ENCODE measurements around the gene WDR82.

The WDR82 gene

GRCh38 chr3:52215351-52215750 is 63.1 kb downstream of the WDR82 start:
- TF ChIP-seq GATA2 (IDR thresholded peaks at IDR 0.05; ENCODE audit: low read depth, low read length) (no peak), GATA3 (IDR thresholded peaks at IDR 0.05; ENCODE audit: low read depth, low read length) (no peak)

GRCh38 chr3:52213901-52214300 is 64.5 kb downstream of the WDR82 start:
- no peak for TF ChIP-seq GATA2 (IDR thresholded peaks at IDR 0.05; ENCODE audit: low read depth, low read length)
- TF ChIP-seq GATA3 (IDR thresholded peaks at IDR 0.05; ENCODE audit: low read depth, low read length): no peak

DNA sequence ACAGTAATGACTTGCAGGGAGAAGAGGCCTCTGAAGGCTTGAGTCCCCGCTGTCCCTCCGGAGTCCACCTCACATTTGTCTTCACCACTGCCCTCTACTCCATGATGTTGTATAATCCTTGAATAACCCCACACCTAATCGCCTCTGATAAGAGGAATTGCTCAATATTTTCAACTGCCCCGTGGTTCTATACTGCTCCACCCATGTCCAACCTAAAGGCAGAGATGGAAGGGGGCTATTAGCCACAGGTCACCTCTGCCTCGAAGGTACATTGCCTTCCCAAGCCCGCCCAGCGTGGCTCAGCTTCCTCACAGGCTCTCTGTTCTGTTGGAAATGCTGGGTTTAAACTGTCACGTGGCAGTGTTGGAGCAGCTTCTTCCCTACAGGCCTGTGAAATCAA is 65.4 kb downstream of the WDR82 start:
- TF ChIP-seq GATA3 (IDR thresholded peaks at IDR 0.05; ENCODE audit: low read depth, low read length): no peak
- TF ChIP-seq GATA2 (IDR thresholded peaks at IDR 0.05; ENCODE audit: low read depth, low read length): no peak

DNA sequence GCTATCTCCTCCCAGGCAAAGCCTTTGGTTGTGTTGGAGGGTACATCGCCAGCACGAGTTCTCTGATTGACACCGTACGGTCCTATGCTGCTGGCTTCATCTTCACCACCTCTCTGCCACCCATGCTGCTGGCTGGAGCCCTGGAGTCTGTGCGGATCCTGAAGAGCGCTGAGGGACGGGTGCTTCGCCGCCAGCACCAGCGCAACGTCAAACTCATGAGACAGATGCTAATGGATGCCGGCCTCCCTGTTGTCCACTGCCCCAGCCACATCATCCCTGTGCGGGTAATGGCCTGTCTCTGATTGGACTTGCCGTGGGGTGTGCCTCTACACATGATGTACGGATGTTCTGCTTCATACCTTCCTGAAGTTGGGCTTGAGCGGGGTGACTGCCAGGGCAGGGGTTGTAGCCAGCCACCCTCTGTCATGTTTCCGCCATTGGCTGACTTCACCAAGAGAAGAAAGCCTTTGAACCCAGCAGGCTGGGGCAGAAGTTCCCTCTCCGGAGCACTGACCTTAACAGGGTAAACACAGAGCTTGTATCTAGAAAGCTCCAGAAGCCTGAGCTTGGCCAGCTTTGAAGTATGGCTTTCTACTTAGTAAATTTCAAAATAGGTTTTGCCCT is 67.1 kb downstream of the WDR82 start:
- TF ChIP-seq GATA3 (IDR thresholded peaks at IDR 0.05; ENCODE audit: low read depth, low read length) (no peak), GATA2 (IDR thresholded peaks at IDR 0.05; ENCODE audit: low read depth, low read length) (no peak)

- TF ChIP-seq GATA2 (IDR thresholded peaks at IDR 0.05; ENCODE audit: low read depth, low read length): no peak
- no peak for TF ChIP-seq GATA3 (IDR thresholded peaks at IDR 0.05; ENCODE audit: low read depth, low read length)
Measured at GRCh38 chr3:52210550-52211046, 67.9 kb downstream of the WDR82 start.

- TF ChIP-seq GATA3 (IDR thresholded peaks at IDR 0.05; ENCODE audit: low read depth, low read length): no peak
- TF ChIP-seq GATA2 (IDR thresholded peaks at IDR 0.05; ENCODE audit: low read depth, low read length): no peak
Measured at GRCh38 chr3:52210037-52210436, 68.4 kb downstream of the WDR82 start.

- TF ChIP-seq GATA2 (IDR thresholded peaks at IDR 0.05; ENCODE audit: low read depth, low read length): no peak
- TF ChIP-seq GATA3 (IDR thresholded peaks at IDR 0.05; ENCODE audit: low read depth, low read length): no peak
Measured at GRCh38 chr3:52208556-52208955, 69.9 kb downstream of the WDR82 start.

DNA sequence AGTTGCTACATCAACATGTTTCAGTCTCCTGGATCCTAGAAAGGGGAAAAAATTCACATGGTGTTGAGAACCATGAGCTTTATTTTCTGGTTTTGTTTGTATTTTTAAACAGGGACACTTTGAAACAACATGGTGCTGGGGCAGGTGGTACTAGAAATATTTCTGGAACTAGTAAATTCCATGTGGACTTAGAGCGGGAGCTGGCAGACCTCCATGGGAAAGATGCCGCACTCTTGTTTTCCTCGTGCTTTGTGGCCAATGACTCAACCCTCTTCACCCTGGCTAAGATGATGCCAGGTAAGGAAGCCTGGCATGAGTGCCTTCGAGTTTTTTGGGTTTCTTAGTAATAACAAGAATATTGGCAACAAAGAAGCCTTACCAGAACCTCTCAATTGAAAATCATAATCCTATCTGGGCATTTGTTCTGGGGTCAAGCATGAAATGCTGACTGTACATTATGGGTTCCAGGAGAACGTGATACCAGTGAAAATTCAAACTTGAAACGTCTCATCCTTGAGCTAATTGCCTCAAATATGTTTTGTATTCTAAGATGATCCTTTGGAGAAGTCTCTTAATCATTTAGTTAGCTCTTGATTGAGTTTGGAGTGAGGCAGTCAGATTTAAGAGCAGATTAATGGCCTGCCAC is 72.6 kb downstream of the WDR82 start:
- TF ChIP-seq GATA3 (IDR thresholded peaks at IDR 0.05; ENCODE audit: low read depth, low read length) (no peak), GATA2 (IDR thresholded peaks at IDR 0.05; ENCODE audit: low read depth, low read length) (no peak)

Data from SH-SY5Y (cell line).